Activated effector memory CD4-positive, alpha-beta T cell treated with anti-CD3 and anti-CD28 coated beads, Interleukin-2, amount 50 U/mL, for 16 hours (primary cell): ENCODE results near the gene UBE2O.

Source experiments
- DNase-seq: peaks from one replicate; pipeline ENCODE4 v3.0.0-alpha.2; 2020

The UBE2O gene

GRCh38 chr17:76462556-76463290 lies 9.8 kb upstream of the UBE2O start:
- no peak for DNase-seq

DNA sequence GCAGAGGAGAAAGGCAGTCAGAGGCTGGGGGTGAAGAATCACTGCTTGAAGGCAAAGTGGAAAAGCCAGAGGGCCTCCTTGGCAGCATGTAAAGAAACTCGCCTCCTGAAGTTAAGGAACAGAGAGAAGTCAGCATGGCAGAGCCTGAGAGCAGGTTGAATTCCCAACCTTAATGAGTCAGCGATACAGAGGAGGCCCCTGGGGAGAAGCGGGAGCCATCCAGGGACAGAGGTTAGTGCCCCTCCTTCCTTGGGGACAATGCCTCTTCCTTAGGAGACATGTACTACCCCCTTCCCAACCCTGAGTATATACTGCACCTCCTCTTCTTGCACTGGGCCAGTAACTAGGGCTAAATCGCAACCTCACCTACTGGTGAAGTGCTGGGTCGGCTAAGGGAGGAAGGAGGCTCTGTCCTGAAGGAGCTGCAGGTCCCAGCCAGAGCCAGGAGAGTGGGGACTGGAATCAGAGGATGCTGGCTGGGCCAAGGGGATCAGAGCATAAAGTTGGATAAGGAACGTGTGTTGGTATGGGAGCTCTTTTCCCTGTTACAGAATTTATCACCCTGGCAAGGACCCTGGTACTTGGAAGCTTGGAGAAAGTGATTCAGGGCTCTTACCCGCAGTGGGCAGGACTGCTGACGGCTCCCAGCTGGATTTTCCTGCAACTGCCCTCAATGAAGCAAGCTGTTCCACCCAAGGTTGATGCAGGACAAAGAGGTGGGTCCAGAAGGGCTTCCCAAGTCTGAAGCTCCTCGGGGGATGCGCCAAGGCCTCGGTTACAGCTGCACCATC lies 9.0 kb upstream of the UBE2O start:
- DNase-seq = no peak

DNA sequence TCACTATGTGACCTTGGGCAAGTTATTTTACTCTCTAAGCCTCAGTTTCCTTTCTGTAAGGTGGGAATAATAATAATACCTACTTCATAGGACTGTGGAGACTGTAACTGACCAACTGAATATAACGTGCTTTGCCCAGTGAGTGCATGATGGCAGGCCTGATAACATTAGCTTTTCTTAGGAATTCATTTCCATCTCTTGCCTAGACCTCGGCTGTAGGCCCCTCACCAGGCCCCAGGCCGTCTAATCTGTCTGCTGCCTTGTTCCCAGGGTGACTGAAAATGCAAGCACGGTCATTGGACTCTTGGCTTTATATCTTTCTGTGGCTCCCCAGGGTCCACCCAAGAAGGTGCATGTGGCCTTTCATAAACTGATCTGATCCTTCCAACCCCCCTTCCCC lies 6.7 kb upstream of the UBE2O start:
- no peak for DNase-seq

DNA sequence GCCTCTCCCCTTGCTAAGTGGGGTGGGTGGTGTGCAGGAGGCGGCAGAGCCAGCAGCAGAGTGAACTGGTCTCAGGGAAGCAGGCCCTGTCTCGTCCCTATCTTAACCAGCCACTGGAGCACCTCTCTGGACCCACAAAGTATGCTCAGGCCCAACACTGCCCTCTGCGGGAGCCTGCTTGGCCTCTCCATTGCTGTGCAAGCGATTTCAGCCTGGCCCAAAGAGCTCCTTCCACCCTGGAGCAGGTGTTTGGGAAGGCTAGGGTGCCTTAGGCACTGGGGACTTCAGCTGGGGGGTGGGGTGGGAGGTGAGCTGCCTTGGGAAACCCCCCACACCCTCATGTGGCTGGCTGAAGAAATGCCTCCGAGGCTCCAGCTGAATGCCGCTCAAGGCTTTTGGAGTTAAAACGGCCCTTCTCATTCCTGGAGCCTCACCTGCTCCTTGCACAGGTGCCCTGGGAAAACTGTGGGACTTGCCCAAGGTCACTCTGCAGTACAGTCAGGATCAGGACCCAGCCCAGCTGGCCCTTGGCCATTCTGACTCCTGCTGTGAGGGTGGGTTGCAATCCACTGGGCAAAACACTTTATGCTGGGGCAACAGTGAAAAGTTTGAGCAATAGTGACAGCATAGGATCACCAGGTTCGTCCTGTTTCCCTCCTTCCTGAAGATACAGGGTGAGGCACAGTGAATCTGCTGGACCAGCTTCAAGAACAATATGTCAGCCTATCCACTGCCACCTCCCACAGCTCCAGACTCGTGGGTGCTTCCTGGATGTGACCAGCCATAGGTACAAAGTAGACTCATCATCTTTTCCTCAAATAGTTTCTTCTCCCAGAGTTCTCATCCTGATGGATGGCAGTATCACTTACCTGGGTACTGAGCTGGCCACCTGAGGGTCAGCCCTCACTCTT lies 5.9 kb upstream of the UBE2O start:
- DNase-seq = no peak

DNA sequence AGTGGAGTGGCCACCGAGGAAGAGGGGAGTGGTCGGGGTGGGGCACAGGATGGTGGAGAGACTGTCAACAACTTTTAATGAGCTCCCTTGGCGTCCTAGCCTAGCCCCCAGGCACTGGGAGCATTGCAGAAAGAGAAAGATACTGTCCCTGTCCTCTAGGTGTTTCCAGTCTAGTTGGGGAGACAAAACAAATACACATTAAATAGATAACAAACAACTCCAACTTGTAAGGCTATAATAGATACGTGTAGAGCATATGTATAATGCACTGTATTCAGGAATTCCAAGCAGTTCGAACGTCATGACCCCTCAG lies 435 bp upstream of the UBE2O start:
- DNase-seq = no peak

- peak; percentile 66 for DNase-seq
Observed at GRCh38 chr17:76452127-76452659, 759 bp downstream of the UBE2O start.

GRCh38 chr17:76451506-76451905 lies 1.4 kb downstream of the UBE2O start:
- no peak for DNase-seq

- no peak for DNase-seq
Observed at GRCh38 chr17:76449126-76449525, 3.8 kb downstream of the UBE2O start.

GRCh38 chr17:76447931-76448652 lies 4.9 kb downstream of the UBE2O start:
- DNase-seq = no peak

GRCh38 chr17:76446449-76447231 lies 6.3 kb downstream of the UBE2O start:
- DNase-seq = no peak

- DNase-seq = no peak
Observed at GRCh38 chr17:76445697-76446448, 7.1 kb downstream of the UBE2O start.

DNA sequence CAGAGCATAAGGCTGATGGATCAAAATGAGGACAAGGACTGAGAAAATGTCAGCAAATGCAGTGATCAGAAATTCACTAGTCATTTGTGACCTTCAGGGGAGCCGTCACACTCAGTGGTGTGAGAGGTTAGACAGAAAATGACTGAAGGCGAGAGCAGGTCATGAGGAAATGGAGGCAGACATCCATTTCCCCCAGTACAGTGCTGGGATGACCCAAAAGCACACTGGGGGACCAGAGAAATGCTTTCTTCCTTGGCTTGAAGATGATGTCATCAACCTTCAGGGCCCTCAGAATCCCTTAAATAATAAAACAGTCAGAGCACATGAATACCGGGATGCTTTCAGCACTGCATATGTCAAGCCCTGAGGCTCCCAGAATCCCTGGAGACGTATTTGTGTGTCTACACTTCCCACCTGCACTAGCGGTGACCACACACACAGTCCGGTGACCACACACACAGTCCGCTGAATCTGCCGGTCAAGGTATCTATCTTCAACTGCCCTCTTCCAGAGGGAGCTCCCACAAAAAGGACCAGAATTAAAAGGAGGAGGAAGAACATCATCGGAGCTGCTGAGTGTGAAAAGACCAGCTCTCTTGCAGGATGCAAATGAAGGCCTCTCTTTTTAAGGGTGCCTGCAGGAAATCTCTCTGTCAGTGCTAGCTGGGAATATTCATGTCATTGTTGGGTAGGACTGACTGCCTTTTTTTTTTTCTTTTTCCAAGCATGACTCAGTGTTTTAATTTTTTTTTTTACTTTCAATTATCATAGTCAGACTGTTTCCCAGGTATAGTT lies 8.2 kb downstream of the UBE2O start:
- DNase-seq = no peak

GRCh38 chr17:76442341-76443338 lies 10.3 kb downstream of the UBE2O start:
- no peak for DNase-seq

- no peak for DNase-seq
Observed at GRCh38 chr17:76441686-76442340, 11.1 kb downstream of the UBE2O start.

DNA sequence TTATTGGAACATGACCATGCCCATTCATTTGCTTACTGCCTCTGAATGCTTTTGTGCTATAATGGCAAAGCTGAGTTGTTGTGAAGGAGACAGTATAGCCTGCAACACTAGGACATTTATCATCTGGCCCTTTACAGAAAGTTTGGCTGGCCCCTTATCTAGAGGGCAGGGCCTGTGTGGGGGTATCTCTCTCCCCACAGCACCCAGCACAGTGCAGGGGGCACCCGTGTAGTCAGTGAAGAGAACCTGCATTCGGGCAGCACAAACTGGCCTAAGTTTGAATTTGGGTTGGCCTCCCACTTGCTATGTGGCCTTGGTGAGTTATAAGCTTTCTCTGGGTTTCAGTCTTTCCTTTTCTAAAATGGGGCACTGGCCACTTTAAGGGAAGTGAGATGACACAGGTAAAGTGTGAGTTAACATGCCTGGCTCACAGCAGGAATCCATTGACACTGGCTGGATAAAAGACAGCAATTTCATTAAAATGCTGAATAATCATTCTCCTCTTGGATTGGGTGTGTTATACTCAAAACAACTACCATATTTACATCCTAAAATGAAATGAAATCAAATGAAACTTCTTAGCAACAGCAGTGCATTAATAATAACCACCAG lies 12.1 kb downstream of the UBE2O start:
- no peak for DNase-seq

DNA sequence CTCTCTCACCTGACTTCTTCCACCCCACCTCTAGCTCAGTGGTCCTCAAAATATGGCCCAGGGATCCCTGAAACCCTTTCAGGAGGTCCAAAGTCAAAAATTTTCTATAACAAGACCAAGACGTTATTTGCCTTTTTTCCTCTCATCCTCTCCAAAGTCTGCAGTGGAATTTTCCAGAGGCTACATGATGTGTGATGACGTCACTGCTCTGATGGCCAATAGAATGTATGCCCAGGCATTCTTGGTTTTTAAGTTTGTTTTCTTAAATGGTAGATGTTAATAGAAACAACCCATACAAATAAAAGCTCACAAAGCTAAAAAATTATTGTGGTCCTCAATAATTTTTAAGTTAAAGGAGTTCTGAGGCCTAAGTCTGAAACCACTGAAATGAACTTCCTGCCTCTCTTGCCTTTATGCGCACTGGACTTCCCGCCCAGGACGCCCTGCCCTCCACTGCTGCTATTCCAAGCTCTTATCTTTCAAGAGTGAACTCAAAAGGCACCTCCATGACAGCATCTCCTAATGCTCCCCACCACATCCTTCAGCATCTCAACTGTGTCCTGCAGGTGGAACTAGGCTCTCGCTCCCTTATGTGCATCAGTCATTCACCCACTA lies 13.5 kb downstream of the UBE2O start:
- DNase-seq = no peak

- no peak for DNase-seq
Observed at GRCh38 chr17:76438906-76439305, 14.0 kb downstream of the UBE2O start.
